Astrocyte (in vitro differentiated cells and primary cell): ENCODE data around the gene DROSHA.

Experiments
- EZH2 ChIP-seq: IDR thresholded peaks from 2 replicates; pipeline ENCODE4 v1.6.1; 2012; ENCODE audit warnings: mild to moderate bottlenecking, low read length, inconsistent platforms; ENCODE audit not compliant: insufficient read depth
- TF ChIP-seq, protein P1 (sequence below): IDR thresholded peaks from 2 replicates; pipeline ENCODE4 v1.5.1; 2011; ENCODE audit warnings: low read depth, mild to moderate bottlenecking, inconsistent platforms, low read length, moderate library complexity; ENCODE audit not compliant: insufficient read depth

DNA sequence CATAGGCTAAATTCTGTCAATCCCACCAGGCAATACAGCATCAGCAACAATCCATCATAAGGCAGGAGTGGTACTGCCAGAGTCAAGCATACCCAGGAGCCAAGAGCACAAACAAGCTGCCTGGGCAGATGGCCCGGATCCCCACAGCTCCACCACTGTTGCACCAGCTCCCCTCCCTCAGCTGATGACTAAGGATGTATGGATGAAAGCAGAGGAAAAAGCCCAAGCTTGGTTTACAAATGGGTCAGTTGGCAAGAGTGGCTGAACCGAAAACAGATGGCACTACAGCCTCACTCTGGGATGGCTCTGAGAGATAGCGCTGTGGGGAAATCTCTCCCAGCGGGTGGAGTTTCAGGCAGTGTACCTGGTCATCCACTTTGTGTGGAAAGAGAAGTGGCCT, 29.4 kb downstream of the DROSHA start:
- TF ChIP-seq, protein P1, sequence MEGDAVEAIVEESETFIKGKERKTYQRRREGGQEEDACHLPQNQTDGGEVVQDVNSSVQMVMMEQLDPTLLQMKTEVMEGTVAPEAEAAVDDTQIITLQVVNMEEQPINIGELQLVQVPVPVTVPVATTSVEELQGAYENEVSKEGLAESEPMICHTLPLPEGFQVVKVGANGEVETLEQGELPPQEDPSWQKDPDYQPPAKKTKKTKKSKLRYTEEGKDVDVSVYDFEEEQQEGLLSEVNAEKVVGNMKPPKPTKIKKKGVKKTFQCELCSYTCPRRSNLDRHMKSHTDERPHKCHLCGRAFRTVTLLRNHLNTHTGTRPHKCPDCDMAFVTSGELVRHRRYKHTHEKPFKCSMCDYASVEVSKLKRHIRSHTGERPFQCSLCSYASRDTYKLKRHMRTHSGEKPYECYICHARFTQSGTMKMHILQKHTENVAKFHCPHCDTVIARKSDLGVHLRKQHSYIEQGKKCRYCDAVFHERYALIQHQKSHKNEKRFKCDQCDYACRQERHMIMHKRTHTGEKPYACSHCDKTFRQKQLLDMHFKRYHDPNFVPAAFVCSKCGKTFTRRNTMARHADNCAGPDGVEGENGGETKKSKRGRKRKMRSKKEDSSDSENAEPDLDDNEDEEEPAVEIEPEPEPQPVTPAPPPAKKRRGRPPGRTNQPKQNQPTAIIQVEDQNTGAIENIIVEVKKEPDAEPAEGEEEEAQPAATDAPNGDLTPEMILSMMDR = no peak
- TF ChIP-seq EZH2 = no peak
